HTERT RPE-1 (cell line): Measurements from ENCODE around the gene SLC7A8.

Experiments used
- in situ Hi-C: fragments of 300-500 bp; cut with MboI; formaldehyde crosslinking; loops from 4 replicates; pipeline ENCODE4 v1.14.3; 2020; ENCODE audit warnings: low sequenced_read_pairs

SLC7A8 gene

GRCh38 chr14:23160924-23161522 lies 22.4 kb downstream of the SLC7A8 start:
- in situ Hi-C loops, result no loop called here

GRCh38 chr14:23159532-23159931 lies 23.9 kb downstream of the SLC7A8 start:
- in situ Hi-C loops, result no loop called here

GRCh38 chr14:23158779-23159178 lies 24.7 kb downstream of the SLC7A8 start:
- in situ Hi-C loops, result no loop called here

- in situ Hi-C loops, result no loop called here
These were observed 28.4 kb downstream of the SLC7A8 start for GRCh38 chr14:23154964-23155587.

- in situ Hi-C loops, result no loop called here
These were observed 29.3 kb downstream of the SLC7A8 start for GRCh38 chr14:23153851-23154796.

- in situ Hi-C loops, result no loop called here
These were observed 32.1 kb downstream of the SLC7A8 start for GRCh38 chr14:23151342-23151741.

GRCh38 chr14:23149745-23150144 lies 33.7 kb downstream of the SLC7A8 start:
- in situ Hi-C loops, result no loop called here

GRCh38 chr14:23148591-23149249 lies 34.7 kb downstream of the SLC7A8 start:
- in situ Hi-C loops, result no loop called here

GRCh38 chr14:23147676-23148075 lies 35.8 kb downstream of the SLC7A8 start:
- in situ Hi-C loops, result no loop called here

GRCh38 chr14:23146980-23147379 lies 36.5 kb downstream of the SLC7A8 start:
- in situ Hi-C loops, result no loop called here

- in situ Hi-C loops, result no loop called here
These were observed 37.0 kb downstream of the SLC7A8 start for GRCh38 chr14:23146351-23146910.

GRCh38 chr14:23145794-23146350 lies 37.6 kb downstream of the SLC7A8 start:
- in situ Hi-C loops, result no loop called here

GRCh38 chr14:23143911-23144310 lies 39.5 kb downstream of the SLC7A8 start:
- in situ Hi-C loops, result no loop called here

GRCh38 chr14:23142826-23143225 lies 40.6 kb downstream of the SLC7A8 start:
- in situ Hi-C loops, result no loop called here

- in situ Hi-C loops, result no loop called here
These were observed 41.6 kb downstream of the SLC7A8 start for GRCh38 chr14:23141706-23142444.

- in situ Hi-C loops, result no loop called here
These were observed 43.1 kb downstream of the SLC7A8 start for GRCh38 chr14:23140371-23140770.

GRCh38 chr14:23139874-23140273 lies 43.6 kb downstream of the SLC7A8 start:
- in situ Hi-C loops, result no loop called here

GRCh38 chr14:23137813-23138535 lies 45.5 kb downstream of the SLC7A8 start:
- in situ Hi-C loops, result no loop called here

GRCh38 chr14:23137192-23137812 lies 46.2 kb downstream of the SLC7A8 start:
- in situ Hi-C loops, result no loop called here
